ENCODE measurements around the gene LAG3.

DNA sequence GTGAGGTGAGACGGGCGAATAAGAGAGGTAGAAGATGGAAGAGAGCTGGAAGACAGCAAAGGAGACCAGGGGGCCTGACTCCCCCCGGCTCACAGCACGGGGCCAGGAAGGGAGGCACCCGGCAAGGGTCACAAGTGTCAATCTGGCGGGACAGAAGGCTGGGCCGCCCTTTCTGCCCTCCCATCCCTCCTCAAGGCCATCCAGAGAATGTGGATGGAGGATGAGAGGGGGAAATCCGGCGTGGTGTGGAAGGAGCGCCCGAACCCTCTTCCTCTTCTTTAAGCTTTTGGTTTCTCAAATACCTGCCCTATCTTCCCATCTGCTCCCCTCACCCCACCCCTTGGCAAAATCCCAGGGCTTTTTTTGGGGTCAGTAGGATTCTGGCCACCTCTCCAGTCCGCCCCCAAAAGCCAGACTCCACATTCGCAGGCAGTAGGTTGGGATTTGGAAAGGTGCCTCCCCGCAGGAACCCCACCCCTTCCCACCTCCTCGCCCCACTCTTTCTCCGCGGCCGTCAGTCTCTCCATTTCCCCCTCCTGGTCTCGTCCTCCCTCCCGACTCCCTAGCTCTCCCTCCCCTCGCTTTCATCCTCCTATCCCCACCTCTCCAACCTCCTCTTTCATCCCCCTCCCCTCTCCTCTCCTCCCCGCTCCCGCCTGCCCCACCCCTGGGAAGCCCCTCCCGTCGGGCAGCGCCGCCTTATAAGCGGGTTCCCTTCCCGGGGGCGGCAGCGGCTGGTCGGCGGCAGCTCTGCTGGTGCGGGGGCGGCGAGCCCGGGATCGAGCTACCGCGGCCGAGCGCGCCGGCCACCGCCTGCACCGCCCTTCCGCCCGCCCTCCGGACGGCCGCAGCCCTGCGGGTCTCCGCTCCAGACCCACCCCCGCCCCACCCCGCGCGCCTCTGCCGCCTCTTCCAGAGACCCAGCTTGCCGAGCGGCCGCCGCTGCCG is 6.4 kb upstream of the LAG3 start, which contains the start of gene PTMS:
- no peak for TF ChIP-seq CTCF (conservative IDR thresholded peaks at IDR 0.05)
- TF ChIP-seq ZFX (IDR thresholded peaks at IDR 0.05) = no peak
